Measurements from ENCODE around the gene SNAI3.
A peak's percentile ranks its signal among the peaks of the same experiment; 100 is the strongest.

SNAI3 gene

DNA sequence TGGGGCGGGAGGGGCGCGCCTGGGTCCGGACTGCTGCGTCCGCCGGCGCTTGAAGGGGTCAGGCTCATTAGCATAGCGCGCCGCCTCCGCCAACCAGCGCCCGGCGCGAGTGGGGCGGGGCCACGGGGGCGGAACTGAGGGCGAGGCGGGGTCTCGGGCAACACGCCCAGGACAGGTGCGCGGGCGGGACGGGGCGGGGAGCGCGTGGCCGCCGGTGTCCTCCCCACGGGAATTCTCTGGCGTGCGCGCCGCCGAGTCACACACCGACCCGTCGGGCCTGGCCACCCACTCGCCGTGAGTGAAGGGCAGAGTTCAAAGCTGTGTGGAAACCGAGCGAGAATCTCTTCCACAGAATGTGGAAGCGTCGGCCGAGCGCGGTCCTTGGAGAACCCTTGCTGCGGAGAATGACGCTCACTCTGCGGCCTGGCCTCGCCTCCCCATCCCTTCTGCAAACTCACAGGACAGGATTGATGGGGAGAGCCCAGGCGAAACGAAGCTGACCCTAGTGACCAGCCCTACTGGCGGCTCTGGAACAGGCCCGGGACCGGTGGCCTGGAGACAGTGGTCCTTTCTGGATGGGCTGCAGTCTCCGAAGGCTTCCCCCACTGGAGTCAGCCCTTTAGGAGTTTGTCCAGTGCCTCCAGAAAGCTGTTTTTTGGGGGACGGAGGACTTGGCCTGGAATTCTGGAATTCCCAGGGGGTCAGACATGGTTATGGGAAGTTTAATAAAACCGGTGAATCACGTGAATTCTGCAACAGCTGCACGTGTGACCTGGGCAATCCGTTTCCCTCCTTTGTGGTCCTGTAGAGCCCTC is at the start of gene SNAI3:
TSS of gene SNAI3 (minus strand) at position 69 of the 815 bp plus-strand sequence. CDS start 101 bp downstream, outside the sequence.
- peak; percentile 35 for DNase-seq

DNA sequence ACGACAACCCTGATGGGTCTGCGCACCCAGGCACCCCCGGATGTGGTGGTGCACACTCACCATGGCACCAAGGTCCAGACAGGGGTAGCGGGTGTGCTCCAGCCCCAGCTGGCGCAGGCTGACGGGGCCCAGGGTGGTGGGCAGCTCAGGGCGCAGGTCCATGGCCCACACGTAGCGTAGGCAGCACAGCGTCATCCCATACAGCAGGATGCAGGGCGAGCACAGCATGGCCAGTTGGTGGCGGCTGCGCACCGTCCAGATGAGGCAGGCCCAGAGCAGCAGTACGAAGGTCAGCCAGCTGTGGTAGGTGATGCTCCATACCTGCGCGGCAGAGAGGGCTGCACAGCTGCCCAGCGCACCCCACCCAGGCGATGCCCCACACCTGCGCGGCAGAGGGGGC is 49.8 kb upstream of the SNAI3 start:
- DNase-seq, result no peak

GRCh38 chr16:88735616-88736015 is 49.3 kb upstream of the SNAI3 start:
- DNase-seq, result no peak

GRCh38 chr16:88735121-88735520 is 48.8 kb upstream of the SNAI3 start:
- no peak for DNase-seq

DNA sequence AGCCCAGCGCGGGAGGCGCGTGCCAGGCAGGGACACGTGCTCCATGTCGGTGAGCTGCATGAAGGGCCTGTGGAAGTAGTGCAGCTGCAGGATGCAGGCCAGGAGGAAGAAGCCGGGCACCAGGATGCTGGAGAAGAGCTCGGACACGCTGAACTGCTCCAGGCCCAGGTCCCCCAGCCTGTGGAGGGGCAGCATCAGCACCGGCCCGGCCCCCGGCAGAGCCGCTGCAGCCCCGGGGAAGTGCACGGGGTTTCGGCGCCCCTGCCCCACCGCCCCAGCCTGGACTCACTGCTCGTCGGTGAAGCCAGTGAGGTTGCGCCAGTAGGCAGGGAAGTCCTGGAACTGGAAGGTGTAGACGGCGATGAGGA is 48.0 kb upstream of the SNAI3 start:
- no peak for DNase-seq

DNA sequence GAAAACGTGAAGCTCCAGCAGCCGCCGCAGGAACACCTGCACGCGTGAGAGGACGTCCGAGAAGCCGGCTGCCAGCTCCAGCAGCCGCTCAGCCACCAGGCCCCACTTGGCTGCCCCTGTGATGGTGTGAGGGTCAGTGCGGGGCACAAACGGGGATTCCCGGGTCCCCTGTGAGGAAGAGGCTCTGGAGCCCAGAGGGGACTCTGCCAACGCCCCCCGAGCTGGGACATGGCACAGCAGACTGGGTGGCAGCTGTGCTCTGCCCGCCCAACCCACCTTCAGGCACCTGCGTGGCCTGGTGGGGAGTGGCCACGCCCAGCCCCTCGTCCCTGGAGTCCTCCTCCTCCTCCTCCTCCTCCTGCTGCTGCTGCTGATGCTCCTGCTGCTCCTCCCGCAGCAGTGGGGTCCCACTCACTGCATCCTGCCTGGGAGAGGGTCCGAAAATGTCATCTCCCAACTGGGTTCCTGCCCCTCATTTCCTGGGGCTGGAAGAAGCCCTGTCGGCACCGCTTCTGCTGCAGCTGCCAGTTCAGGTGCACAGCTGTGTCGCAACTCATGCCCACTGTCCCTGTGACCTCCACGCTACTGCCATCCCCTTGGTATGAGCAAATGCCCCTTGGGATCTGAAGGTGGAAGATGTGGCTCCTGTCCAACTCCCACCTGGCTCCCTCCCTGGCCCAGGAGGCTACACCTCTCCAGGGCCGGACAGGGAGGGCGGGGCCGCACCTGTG is 47.5 kb upstream of the SNAI3 start:
- no peak for DNase-seq

DNA sequence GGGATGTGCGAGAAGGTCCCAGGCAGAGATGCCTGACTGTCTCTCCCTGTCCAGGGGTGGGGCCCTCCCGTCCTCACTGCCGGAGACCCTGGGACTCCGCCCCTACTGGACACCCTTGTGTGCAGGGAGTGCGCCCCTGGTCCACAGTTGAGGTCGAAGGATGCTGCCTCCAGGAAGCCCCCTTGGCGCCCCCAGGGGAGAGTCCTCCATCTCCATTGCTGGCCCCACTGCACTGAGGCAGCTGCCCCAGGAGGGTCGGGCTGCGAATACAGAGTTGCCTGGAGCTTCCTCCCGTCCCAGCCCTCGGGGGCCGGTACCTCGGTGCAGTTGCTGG is 46.6 kb upstream of the SNAI3 start:
- no peak for DNase-seq

- DNase-seq, result no peak
Measured at GRCh38 chr16:88732172-88732960, 46.1 kb upstream of the SNAI3 start.

- DNase-seq, result no peak
Measured at GRCh38 chr16:88731699-88732098, 45.4 kb upstream of the SNAI3 start.

DNA sequence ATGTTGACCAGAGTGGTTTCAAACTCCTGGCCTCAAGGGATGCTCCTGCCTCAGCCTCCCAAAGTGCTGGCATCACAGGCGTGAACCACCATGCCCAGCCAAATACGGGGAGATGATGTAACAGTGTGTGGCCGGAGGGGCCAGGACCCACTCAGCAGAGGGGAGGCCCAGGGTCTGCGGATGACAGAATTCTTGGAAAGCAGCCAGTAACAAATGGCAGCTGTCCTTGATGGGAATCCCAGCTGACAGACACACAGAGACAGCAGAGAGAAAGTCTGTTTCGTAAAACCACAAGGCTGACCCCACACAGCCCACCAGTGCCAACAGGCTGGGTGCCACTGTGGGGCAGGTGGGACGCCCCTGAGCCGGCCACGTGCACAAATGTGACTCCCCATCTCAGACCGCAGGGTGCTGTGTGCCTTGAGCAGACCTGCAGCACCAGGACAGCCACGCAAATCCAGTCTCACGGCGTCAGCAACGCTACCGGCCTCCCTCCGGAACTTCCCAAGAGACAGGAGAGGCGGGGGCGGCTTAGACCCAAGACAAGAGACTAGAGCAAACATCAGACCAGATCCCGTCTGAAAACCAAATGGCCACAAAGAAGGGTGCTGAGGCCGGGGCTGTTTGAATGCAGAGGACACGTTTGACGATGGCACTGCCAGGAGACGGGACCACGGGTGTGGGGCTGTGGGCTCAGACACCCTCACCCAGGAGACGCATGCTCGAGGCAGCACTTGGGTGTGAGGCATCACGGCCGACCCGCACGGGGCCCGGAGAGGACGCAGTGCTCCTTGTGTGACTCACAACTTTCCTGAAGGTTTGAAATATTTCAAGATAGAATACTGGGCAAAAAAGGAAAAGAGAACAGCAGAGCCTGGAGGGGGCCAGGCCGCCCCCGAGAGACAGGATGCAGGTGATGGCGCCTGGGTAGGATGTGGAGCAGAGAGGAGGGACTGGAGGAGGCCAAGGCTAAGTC is 44.6 kb upstream of the SNAI3 start:
- no peak for DNase-seq

DNA sequence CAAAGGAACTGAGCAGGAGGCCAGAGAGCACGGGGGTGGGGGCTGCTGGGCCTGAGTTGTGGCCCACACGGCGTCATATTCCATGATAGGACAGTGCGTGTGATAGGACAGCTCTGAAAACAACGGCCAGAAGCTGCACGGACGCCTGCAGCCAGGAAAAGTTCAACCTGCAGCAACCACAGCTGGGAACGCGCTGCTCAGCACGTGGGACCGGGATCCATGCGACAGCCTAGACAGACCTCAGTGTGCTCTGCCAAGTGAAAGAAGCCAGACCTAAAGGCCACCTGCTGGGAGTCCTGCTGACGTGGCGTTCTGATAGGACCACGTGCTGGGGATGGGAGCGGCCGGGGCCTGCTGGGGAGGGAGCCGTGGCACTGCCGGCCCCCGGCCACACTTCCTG is 41.6 kb upstream of the SNAI3 start:
- no peak for DNase-seq

GRCh38 chr16:88726981-88727380 is 40.7 kb upstream of the SNAI3 start:
- DNase-seq, result no peak

- DNase-seq, result no peak
Measured at GRCh38 chr16:88726408-88726749, 40.1 kb upstream of the SNAI3 start.

DNA sequence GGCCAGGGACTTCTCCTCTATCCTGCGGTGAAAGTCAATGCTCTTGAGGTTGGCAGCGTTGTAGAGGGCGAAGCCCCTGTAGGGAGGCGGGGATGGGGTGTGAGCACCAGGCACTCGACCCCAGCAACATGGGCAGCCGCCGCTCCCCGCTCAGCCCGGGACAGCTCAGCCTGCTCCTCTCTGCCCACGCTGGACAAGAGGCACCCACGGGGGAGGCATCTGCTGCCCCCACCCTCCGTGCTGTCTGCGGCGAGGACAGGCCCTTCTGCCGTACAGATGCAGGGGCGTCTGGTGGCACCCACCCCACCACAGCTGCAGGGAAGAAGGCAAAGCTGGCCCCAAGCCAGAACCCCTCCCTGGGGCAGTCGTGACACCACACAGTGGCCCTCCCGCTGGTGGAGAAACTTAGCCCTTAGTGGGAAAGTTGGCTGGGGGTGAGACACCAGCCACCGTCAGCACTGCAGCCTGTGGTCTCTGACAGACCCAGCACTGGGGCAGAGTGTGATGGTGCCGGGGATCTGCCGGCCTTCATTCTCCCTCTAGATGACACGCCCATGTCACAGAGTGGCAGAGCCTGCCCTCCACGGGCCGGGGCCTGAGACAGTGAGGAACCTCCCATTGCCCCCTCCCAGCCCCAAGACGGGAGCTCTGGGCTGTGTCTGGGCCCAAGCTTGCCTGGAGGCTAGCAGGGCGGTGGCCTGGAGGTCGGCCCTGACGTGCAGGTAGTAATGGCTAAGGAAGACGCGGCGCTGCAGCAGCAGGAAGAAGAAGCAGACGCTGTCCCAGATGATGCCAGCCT is 39.5 kb upstream of the SNAI3 start:
- DNase-seq, result no peak

DNA sequence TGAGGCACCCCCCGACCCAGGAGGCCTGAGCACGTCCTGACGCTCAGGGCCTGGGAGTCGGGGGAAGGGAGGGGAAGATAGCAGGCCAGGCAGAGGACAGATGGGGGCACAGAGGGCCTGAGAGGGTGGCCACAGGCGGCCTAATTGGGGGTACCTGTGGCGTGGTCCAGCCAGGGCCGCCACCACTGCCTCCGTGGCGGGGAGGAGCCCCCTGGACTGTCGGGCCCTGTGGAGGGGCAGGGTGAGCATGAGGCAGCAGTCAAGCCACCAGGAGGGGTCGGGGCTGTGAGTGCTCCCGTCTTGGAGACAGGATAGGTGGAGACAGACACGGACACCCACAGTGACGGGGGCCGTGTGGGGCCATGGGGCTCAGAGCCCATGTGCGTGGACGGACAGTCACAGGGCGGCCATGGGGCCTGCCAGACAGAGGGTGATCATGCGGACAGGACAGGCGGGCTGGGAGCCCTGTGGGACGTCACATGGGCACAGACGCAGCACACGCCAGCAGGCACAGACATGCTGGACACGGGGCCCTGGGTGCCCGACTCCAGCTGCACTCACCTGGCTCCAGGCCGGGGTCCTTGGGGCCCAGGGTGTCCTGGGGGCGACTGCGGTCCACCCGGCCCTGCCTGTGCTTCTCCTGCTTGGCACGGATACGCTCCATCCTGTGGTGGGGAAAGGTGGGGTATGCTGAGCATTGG is 38.7 kb upstream of the SNAI3 start:
- DNase-seq, result no peak

DNA sequence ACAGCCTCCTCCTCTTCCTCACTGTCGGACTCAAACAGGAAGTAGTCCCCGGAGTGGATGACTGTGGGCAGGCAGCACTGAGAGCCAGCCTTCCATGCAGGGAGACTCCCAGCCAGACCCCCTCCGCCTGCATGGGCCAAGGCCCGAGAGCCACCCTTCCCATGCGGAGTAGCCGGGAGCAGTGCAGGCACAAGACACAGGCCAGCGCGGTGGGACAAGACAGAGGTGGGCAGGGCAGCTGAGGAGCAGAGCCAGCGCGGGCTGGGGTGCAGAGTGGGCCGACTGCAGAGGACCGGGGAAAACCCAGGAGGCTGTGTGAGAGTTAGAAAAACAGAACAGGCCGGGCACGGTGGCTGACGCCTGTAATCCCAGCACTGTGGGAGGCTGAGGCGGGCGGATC is 37.6 kb upstream of the SNAI3 start:
- DNase-seq, result no peak

DNA sequence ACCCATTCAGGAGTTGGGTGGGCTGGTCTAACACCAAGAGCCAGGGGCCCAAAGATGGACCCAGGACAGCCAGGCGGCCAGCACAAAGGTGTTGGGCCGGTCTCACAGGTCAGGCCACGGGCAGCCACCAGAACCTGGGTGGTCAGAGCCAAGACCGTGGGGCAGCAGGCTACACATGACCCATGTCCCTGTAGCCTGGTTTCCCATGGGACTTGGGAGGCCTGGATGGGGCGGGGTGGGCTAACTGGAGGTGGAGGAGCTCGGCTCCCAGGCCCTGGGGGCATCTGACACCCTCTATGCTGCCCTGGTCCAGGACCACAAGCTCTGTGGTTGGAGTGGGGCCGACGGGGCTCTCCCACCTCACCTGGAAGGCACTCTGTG is 37.2 kb upstream of the SNAI3 start:
- no peak for DNase-seq

DNA sequence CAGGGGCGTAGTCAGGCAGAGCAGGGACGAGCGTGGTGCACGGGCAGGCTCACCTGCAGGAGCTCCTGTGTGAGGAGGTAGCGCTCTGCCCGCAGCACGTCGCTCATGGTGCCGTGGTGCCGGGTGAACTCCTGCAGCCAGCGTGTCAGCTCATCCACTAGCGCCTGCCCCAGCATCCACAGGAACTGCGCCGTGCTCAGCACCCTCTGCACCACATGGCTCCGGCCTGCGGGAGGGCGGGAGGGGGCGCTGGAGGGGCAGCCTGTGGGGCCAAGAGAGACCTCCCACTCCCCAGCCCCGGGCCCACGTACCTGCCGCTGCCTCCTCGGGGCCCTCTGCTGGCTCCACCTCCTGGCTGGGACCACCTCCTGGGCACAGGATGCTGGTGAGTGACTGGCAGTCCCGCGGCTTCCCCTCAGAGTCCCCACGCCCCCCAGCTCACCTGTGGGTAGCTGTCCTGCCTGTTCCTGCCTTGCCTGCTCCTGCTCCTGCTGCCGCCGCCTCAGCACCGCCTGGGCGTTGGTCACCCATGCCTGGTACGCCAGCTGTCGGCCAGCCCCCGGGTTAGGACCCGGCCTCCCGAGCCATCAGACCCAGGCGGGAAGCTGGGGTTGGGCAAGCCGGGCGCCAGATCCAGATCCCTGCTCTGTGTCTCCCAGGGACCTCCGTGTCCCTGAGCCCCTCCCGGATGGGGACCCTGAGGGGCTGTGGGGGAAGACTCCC is 36.6 kb upstream of the SNAI3 start:
- DNase-seq, result no peak

DNA sequence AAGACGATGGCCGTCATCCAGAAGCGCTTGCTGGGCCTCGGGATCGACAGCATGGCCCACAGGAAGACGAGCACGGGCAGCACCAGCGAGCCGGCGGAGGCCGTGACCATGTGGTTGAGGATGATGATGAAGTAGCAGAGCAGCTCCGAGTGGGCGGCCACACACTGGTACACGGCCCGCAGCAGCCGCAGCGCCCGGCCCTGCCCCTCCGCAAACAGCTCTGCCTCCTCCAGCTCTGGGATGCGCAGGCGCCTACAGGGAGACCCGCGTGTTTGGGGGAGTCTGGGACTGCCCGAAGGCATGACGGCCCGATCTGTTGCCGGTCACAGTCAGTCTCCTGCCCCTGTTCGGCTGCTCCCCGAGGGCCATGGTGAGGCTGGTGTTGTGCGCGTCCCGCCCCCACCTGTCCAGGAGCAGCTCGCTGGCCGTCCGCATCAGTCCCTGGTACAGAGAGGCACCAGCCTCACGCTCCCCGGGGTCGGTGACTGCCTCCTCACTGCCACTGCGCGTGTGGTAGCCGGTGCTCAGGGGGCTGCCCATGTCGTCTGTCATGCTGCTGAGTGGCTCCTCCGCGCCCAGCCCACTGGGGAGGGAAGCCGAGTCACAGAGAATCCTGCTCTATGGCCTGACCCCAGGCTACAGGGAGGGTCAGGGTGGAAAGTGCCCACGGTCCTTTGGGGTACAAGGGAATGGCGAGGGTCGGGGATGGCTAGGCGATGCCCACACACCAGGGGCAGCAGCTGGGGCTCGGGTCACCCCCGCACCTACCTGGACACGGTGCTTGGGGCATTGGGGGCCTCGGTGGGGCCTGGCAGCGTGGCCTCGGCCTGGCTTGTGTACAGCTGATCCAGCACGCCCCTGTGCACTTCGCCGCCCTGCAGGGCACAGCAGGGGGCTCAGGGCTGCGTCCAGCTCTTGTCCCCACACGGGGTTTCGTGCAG is 35.8 kb upstream of the SNAI3 start:
- DNase-seq, result no peak

All from kidney glomerular epithelial cell (primary cell).